ENCODE measurements around the gene NAPG.

NAPG gene

DNA sequence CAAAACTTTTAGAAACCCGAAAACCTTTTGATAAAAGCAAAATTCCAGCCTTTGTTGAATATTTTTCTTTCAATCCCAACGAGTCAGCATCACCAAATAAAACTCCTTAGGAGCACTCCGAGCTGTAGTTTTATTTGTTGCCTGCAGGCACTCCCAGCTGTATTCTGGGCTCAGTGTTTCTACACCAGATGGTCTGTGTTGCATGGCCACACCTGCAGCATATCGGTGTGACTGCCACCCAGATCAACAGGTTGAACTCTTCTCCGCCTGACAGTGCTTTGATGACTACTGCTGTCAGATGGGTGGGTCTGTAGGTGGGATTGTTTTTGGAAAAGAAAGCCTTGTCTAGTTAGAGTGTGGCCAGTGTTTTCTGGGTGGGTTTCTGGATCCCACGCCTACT is 38.7 kb upstream of the NAPG start:
- H3K27ac ChIP-seq (ENCODE audit: low read length): no peak overlapping the region
- peaks cover 68% of the 10 kb centered on the region for H3K4me1 ChIP-seq (ENCODE audit: insufficient read depth, low read length)
- no peak overlapping the region for H3K4me2 ChIP-seq (ENCODE audit: insufficient read depth, low read length)
- no peaks in the 10 kb centered on the region for H3K27me3 ChIP-seq (ENCODE audit: insufficient read depth, low read length, poor library complexity)
- no peak overlapping the region for H3K9ac ChIP-seq (ENCODE audit: low read depth, low read length)
- DNase-seq (no peak), ATAC-seq (ENCODE audit: insufficient read depth, low read depth) (no peak)
- H3K36me3 ChIP-seq (ENCODE audit: insufficient read depth, low read length): no peaks in the 10 kb centered on the region
- peaks cover 2% of the 10 kb centered on the region; the same call in 1 of the 2 replicates for H4K20me1 ChIP-seq (ENCODE audit: insufficient read depth, low read length)
- no peak overlapping the region for H2AFZ ChIP-seq (ENCODE audit: low read depth, low read length)
- TF ChIP-seq, protein P1, sequence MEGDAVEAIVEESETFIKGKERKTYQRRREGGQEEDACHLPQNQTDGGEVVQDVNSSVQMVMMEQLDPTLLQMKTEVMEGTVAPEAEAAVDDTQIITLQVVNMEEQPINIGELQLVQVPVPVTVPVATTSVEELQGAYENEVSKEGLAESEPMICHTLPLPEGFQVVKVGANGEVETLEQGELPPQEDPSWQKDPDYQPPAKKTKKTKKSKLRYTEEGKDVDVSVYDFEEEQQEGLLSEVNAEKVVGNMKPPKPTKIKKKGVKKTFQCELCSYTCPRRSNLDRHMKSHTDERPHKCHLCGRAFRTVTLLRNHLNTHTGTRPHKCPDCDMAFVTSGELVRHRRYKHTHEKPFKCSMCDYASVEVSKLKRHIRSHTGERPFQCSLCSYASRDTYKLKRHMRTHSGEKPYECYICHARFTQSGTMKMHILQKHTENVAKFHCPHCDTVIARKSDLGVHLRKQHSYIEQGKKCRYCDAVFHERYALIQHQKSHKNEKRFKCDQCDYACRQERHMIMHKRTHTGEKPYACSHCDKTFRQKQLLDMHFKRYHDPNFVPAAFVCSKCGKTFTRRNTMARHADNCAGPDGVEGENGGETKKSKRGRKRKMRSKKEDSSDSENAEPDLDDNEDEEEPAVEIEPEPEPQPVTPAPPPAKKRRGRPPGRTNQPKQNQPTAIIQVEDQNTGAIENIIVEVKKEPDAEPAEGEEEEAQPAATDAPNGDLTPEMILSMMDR (IDR thresholded peaks at IDR 0.05; ENCODE audit: borderline replicate concordance, extremely low read depth, low read length, poor library complexity, severe bottlenecking): no peak
- no peak for TF ChIP-seq EZH2 (IDR thresholded peaks at IDR 0.05; ENCODE audit: borderline replicate concordance, low read depth, low read length, severe bottlenecking)
- no peak overlapping the region for H3K4me3 ChIP-seq (ENCODE audit: low read depth in 1 of 2, low read length in 2 of 2)
- H3K79me2 ChIP-seq (ENCODE audit: insufficient read depth, low read length): no peaks in the 10 kb centered on the region
- H3K9me3 ChIP-seq (ENCODE audit: insufficient read depth, low read length, severe bottlenecking): no peaks in the 10 kb centered on the region

DNA sequence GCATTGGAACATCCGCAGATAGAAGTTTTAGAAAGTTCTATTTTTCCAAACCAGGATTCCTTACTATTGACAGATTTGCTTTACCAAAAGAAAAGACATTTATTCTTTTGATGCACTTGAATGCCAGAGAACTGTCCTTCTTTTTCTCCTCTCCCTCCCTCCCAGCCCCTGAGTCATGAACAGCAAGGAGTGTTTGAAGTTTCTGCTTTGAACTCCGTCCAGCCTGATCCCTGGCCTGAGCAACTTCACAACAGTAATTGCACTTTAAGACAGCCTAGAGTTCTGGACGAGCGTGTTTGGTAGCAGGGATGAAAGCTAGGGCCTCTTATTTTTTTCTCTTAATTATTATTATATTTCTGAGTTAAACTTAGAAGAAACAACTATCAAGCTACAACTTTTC is 37.8 kb upstream of the NAPG start:
- Histone ChIP-seq H3K27ac (ENCODE audit: low read length) (no peak overlapping the region), H2AFZ (ENCODE audit: low read depth, low read length) (no peak overlapping the region), H3K36me3 (ENCODE audit: insufficient read depth, low read length) (no peaks in the 10 kb centered on the region), H3K4me3 (ENCODE audit: low read depth in 1 of 2, low read length in 2 of 2) (no peak overlapping the region), H3K9me3 (ENCODE audit: insufficient read depth, low read length, severe bottlenecking) (no peaks in the 10 kb centered on the region), H3K4me2 (ENCODE audit: insufficient read depth, low read length) (no peak overlapping the region), H3K4me1 (ENCODE audit: insufficient read depth, low read length) (peaks cover 59% of the 10 kb centered on the region), H3K79me2 (ENCODE audit: insufficient read depth, low read length) (no peaks in the 10 kb centered on the region), H3K27me3 (ENCODE audit: insufficient read depth, low read length, poor library complexity) (no peaks in the 10 kb centered on the region), H4K20me1 (ENCODE audit: insufficient read depth, low read length) (peaks cover 2% of the 10 kb centered on the region; the same call in 1 of the 2 replicates), H3K9ac (ENCODE audit: low read depth, low read length) (no peak overlapping the region)
- TF ChIP-seq EZH2 (IDR thresholded peaks at IDR 0.05; ENCODE audit: borderline replicate concordance, low read depth, low read length, severe bottlenecking): no peak
- TF ChIP-seq, protein P1 (IDR thresholded peaks at IDR 0.05; ENCODE audit: borderline replicate concordance, extremely low read depth, low read length, poor library complexity, severe bottlenecking): no peak
- ATAC-seq (ENCODE audit: insufficient read depth, low read depth) (no peak), DNase-seq (no peak)

DNA sequence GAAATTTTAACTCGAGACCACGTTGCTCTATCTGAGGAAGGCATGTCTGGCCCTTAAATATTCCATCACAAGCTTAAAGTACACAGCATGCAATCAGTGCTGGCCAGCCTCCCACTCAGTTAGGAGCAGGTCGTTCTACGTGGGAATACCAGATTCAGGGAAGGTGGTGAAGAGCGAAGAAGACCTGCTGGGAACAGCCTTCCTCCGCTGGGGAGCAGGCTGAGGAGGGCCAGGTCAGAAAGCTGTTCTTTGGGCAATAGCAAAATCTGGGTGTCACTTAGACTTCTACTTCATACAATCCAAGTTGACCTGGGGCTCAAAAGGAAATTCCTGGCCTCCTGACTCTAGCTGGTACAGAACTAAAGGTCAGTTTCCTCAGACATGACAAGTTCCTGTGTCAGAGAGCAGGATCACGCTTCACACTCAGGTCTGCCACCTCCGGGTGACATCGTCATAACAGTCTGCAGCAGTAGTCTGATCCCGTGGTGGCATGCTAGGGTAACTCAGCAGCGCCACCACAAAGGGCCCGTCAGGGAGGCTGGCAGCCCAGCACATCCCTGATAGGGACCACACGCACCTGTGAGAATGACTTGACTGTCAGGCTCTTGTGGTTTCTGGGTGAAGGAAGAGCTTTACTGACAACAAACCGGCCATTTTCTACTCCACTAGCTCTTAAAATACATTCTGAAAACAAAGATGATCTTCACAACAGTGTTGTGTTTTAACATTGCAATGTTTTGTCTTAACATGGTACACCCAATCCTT is 35.2 kb upstream of the NAPG start:
- H3K4me1 ChIP-seq (ENCODE audit: insufficient read depth, low read length): peaks cover 39% of the 10 kb centered on the region
- H3K4me2 ChIP-seq (ENCODE audit: insufficient read depth, low read length): peak overlapping the region; percentile 22
- peak overlapping the region; percentile 92 for H3K27ac ChIP-seq (ENCODE audit: low read length)
- no peaks in the 10 kb centered on the region for H4K20me1 ChIP-seq (ENCODE audit: insufficient read depth, low read length)
- ATAC-seq (ENCODE audit: insufficient read depth, low read depth) (peak; percentile 100), DNase-seq (peak; percentile 95)
- no peaks in the 10 kb centered on the region for H3K79me2 ChIP-seq (ENCODE audit: insufficient read depth, low read length)
- H3K36me3 ChIP-seq (ENCODE audit: insufficient read depth, low read length): no peaks in the 10 kb centered on the region
- no peaks in the 10 kb centered on the region for H3K9me3 ChIP-seq (ENCODE audit: insufficient read depth, low read length, severe bottlenecking)
- H2AFZ ChIP-seq (ENCODE audit: low read depth, low read length): peak overlapping the region; percentile 98
- H3K4me3 ChIP-seq (ENCODE audit: low read depth in 1 of 2, low read length in 2 of 2): peak overlapping the region in 1 of 2 experiments; percentile 41; a peak in 2 of 4 replicates
- TF ChIP-seq EZH2 (IDR thresholded peaks at IDR 0.05; ENCODE audit: borderline replicate concordance, low read depth, low read length, severe bottlenecking): no peak
- TF ChIP-seq, protein P1 (IDR thresholded peaks at IDR 0.05; ENCODE audit: borderline replicate concordance, extremely low read depth, low read length, poor library complexity, severe bottlenecking): peak; percentile 92
- H3K27me3 ChIP-seq (ENCODE audit: insufficient read depth, low read length, poor library complexity): no peaks in the 10 kb centered on the region
- H3K9ac ChIP-seq (ENCODE audit: low read depth, low read length): peak overlapping the region; percentile 43

Data from DND-41 (cell line).